ENCODE data around the gene NDUFC1.
"Not testable (repeated sequence)": the region's sequence is repeated elsewhere in the genome, so short reads cannot be mapped to it uniquely, and the experiment has no call there.

Gene NDUFC1

DNA sequence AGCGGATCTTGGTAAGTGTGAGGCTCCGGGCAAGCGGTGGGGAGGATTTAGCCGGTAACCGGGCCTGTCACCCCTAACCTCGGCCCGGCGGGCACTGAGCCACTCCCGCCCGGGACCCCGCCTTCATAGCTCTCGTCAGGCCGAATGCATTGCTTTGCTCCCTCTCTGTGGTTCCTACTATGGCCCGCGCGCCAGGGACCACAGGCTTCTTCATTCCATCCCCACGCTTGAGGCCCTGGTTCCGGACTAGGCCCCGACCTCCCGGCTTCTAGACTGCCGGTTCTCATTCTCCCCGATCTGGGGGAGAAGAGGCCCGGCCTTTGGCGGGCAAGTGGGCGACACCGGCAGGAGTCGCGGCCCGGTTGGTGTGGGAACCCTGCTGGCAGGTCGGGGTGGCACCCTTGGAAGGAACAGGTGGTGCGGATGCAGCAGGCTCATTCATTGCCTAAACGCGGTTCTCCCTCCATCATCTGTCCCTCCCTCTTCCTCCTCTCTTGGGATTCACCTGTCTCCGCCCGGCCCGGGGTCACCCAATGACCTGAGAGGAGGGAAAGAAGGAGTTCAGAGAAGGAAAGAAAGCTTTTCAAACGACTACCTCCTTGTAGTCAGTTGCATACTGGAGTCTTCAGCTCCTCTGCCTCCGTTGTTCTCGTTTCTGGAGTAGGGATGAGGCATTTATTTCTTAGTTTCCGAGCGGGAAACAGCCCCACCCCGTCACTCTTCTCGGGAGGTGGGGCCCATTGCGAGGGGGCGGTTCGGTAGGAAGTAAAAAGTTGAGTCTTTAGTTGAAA lies at the start of gene NDUFC1:
Gene NDUFC1, minus strand, starts transcription at position 657 of the 791 bp plus-strand sequence. CDS start 6,679 bp downstream, outside the sequence.
- peak; percentile 42 to 46 for DNase-seq

DNA sequence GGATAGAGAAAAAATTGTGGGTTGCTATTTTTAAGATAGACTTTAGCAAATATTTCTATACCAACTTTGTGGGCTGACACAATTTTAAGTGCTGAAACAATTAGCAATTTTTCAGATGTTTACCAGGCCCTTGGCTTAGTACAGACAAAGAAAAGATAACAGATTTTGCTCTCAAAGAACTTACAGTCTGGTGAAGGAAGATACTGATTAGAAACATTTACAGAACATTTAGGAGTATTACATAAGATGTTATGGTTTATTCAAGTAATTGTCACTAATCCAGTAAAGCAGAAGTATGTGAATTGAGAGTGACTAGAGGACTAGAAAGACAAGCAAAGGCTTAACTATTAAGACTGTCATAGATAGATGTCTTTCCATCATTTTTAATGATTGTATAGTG lies 35.3 kb upstream of the NDUFC1 start:
- no peak for DNase-seq

DNA sequence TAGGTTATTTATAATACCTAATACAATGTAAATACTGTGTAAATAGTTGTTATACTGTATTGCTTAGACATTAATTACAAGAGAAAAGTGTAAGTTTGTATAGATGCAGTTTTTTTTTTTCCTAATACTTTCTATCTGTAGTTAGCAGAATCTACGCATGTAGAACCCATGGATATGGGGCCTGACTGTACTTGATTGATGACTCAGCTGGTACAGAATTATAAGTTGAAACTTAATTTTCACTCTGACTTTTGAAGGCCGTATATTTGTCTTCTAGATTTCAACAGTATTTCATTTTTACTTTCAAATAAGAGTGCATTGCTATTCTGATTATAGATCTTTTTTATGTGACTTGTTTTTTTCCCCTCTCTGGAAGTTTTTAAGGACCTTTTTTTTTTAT lies 30.8 kb upstream of the NDUFC1 start:
- DNase-seq, result no peak

DNA sequence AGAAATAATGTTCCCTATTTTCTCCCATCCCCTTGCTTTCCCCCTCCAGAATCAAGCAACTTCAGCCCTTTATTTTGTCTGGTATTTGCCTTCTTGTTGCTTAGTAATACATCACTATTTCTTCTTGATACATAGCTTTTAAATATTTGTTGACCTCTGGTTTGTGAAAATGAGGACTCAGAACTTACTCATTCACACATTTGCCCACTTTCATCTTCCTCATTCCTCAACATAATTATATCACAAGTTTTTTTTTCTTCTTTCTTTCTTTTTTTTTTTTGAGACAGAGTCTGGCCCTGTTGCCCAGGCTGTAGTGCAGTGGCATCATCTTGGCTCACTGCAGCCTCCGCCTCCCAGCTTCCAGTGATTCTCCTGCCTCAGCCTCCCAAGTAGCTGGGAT lies 28.9 kb upstream of the NDUFC1 start:
- no peak for DNase-seq

DNA sequence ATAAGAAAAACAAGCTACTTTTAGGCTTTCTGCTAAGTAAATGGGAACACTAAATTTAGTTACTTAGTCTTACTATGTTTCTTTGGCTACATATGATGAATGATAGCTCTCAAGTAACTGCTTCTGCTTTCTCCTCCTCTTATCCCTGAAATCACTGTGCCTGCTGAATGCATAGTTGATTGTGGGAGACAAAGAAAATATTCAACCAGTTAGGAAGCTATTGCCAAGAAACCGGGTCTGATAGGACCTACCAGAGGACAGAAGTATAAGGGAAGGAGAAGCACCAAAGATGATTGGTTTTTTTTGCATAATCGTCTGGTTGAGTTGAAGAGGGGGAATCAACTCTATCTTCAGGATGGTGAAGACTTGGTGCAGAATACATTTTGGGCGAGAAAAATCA lies 28.0 kb upstream of the NDUFC1 start:
- no peak for DNase-seq

DNA sequence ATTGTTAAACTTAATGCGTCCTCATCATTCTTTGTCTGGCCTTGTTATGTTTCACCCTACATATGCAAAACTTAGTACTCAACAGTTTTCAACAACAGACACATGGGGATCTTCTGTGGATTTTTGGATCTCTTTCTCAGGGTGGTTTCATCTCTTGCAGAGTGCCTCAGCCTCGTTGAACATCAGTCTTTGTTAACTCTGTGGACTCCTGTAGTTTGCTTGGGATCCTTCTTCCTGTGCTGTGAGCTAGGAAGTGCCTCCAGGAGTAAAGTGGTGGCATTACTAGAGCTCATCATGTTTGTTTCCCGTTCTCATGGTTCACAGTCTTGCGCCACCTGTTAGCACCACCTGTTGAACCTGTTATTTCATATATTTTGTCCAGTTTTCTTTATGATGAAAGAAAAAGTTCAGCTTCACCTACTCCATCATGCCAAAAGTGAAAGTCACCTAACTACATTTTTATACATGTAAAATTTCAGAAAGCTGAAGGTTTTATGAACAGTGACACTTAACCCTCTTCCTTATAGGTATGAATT lies 27.5 kb upstream of the NDUFC1 start:
- DNase-seq, result no peak

DNA sequence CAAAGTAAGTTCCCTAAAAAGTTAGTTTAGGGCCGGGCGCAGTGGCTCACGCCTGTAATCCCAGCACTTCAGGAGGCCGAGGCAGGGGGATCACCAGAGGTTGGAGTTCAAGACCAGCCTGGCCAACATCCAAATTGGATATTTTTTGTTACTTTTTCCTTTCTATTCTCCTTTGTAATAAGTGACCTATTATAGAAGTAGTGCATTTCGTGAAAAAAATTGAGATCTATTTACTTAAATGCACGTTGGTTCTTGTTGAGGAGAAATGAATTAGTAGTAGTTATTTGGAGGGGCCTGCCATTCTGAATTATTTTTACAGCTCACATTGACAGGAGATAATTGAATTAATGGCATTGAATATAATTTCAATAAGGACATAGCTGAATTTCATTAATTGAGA lies 22.3 kb upstream of the NDUFC1 start:
- no peak for DNase-seq

DNA sequence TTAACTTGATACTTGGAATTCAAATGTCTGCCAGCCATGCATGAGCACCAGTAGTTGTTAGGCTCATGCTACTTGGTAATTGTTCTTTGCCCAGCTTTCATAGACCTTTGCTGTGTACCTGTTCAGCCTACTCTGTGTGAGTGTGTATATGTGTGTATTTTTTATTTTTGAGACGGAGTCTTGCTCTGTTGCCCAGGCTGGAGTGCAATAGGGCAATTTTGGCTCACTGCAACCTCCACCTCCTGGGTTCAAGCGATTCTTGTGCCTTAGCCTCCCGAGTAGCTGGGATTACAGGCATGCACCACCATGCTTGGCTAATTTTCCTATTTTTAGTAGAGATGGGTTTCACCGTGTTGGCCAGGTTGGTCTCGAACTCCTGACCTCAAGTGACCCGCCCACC lies 20.3 kb upstream of the NDUFC1 start:
- not testable (repeated sequence) for DNase-seq

DNA sequence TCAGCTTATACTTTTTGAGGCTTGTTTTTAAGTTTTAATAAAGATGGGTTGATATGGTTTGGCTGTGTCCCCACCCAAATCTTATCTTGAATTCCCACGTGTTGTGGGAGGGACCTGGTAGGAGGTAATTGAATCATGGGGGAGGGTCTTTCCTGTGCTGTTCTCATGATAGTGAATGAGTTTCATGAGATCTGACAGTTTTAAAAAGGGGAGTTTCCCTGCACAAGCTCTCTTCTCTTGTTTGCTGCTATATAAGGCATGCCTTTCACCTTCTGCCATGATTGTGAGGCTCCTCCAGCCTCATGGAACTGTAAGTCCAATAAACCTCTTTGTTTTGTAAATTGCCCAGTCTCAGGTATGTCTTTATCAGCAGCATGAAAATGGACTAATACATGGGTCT lies 19.8 kb upstream of the NDUFC1 start:
- DNase-seq, result not testable (repeated sequence)

DNA sequence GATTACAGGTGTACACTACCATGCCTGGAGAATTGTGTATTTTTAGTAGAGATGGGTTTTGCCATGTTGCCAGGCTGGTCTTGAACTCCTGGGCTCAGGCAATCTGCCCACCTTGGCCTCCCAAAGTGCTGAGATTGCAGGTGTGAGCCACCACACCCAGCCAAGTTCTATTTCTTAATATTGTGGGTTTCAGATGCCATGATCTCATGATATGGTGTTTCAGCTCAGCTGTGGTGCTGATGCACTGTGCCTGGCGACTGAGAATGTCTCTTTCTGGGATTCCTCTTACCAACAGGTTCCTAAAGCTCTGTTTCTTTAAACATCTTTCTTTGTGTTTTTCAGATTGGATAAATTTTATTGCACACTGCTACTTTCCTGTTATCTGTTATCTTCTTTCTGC lies 17.3 kb upstream of the NDUFC1 start:
- DNase-seq, result no peak

DNA sequence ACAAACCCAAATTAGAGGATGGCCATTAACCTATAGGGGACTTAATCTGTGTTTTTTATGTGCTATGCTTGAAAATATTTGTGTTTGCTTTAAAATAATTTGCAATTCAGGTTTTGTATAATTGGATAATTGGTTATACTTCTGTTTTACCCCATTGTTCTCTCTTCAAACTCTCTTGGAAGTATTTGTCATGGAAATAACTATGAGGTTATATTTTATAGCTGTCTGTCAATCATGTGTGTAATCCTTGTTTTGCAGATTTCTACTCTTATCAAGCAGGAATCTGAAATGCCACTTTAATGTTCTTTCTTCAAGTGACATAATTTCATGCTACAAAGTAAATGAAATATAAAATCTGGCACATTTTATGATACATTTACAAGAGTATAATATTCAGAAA lies 15.4 kb upstream of the NDUFC1 start:
- no peak for DNase-seq

DNA sequence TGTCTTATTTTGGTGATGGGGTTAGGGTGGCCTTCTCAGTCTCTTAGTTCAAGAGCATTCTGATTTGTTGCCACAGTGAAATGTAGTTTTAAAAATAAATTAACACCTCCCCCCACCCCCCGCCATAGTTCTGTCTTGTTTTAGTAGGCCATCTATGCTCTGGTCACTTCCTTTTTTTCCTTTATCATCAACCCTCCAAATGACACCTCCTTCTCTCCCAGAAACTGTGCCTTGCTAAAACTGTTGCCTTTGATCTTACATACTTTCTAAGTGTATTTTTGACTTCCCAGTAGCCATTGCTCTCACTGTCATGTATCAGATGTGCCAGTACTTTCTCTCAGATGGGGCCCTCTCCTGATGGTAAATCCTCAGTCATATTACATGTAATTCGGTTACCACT lies 14.5 kb upstream of the NDUFC1 start:
- no peak for DNase-seq

DNA sequence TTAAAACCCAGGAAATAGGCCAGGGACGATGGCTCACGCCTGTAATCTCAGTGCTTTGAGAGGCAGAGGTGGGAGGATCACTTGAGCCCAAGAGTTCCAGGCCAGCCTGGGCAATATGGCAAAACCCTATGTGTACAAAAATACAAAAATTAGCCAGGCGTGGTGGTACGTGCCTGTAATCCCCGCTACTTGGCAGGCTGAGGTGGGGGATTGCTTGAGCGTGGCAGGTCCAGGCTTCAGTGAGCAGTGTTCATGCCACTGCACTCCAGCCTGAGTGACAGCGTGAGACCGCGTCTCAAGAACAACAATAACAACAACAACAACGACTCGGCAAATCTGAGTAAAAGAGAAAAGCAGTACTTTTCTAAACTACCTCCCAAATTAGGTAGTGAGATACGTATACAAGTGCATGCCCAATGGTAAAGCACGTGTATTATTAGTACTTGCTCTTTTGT lies 13.0 kb upstream of the NDUFC1 start:
- DNase-seq, result no peak

DNA sequence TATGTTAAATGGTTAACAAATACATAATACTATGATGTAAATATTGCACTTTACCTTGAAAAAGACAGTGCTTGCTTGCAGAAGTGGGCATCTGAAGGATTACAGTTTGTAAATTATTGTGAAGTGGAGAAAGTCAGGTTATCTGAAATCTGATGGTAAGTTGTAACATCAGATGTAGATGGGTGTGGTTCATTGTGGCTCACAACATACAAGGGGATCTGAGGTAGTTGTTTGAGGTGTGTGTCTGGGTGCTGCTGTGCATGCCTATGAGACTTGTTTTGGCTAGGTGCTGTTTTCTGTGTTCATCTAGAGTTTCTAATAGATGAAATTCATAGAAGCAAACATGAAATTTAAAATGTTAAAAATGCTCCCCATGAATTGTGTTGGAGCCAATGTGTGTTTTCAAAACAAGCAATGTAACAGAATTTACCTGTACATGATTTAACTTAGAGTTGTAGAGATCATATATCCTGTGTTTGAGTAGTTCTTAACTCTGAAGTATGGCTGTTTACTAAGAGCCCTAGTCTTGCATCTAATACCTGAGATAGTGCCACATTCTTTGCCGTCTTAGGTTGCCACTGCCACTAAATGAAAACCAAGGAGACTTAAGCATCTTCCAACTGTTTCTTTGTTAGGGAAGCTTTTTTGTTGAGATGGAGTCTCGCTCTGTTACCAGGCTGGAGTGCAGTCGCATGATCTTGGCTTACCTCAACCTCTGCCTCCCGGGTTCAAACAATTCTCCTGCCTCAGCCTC lies 11.9 kb upstream of the NDUFC1 start:
- no peak for DNase-seq

DNA sequence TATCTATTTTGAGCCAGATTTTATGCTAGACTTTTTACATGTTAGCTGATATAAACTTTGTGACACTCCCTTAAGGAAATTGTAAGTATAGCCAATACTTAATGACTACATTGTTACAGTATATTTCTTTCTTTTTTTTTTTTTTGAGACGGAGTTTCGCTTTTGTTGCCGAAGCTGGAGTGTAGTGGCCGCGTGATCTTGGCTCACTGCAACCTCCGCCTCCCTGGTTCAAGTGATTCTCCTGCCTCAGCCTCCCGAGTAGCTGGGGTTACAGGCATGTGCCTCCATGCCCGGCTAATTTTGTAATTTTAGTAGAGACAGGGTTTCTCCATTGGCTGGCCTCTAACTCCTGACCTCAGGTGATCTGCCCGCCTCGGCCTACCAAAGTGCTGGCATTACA lies 11.1 kb upstream of the NDUFC1 start:
- DNase-seq, result not testable (repeated sequence)

DNA sequence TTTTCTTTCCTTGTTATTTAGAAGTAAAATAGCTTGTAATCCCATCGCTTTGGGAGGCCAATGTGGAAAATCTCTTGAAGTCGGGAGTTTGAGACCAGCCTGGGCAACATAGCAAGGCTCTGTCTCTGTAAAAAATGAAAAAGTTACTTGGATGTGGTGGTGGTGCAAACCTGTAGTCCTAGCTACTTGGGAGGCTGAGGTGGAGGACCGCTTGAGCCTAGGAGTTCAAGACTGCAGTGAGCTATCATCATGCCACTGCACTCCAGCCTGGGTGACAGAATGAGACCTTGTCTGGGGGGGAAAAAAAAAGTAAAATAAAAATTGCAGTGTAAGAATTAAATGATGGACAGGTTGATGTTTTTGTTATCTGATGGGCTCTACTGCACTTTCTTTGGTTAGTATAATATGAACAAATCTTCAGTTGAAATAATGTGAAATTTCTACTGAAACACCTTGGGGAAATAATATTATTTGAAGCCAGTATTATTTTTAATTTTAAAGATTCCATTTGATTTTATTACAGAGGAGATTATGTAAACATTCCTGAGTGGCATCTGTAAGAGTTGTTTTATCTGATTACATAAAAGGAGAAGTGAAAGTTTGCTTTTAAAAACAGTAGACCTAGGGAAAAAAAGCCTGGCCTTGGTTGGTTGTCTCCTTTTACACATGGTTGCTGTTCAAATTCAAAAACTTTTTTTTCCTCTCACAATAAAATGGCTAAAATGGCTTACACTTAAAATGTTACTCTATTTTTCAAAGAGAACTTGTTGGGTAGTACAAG lies 10.5 kb upstream of the NDUFC1 start:
- DNase-seq, result no peak

DNA sequence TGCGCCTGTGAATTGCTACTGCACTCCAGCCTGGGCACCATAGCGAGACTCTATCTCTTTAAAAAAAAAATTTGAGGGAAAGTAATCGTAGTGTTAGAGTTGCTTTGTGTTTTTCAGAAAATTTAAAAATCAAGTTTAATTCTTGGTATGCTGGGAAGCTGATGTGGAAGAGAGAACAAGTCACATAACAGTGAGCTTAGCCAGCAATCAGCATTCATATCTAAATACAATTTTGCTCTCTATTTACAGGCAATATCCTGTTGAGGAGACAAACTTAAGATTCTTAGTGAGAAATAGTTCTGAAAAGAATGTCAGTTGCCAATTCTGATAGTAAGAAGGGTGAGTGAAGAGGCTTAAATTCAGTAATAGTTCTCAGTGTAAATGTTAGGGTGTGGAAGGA lies 9.6 kb upstream of the NDUFC1 start:
- DNase-seq, result no peak

DNA sequence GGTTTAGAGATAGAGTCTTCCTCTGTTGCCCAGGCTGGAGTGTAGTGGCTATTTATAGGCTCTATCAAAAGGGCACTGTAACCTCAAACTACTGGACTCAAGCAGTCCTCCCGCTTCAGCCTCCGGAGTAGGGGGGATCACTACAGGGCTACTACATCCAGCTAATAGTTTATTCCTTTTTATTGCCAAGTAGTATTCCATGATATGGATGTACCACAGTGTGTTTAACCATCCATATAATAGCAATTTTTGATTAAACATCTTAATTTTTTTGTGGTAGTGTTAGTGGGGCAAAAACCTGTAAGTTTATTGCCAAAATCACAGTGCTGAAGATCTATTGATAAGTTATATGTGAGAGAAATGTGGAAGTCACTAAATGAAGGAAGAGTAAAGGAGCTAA lies 2.6 kb upstream of the NDUFC1 start:
- no peak for DNase-seq

DNA sequence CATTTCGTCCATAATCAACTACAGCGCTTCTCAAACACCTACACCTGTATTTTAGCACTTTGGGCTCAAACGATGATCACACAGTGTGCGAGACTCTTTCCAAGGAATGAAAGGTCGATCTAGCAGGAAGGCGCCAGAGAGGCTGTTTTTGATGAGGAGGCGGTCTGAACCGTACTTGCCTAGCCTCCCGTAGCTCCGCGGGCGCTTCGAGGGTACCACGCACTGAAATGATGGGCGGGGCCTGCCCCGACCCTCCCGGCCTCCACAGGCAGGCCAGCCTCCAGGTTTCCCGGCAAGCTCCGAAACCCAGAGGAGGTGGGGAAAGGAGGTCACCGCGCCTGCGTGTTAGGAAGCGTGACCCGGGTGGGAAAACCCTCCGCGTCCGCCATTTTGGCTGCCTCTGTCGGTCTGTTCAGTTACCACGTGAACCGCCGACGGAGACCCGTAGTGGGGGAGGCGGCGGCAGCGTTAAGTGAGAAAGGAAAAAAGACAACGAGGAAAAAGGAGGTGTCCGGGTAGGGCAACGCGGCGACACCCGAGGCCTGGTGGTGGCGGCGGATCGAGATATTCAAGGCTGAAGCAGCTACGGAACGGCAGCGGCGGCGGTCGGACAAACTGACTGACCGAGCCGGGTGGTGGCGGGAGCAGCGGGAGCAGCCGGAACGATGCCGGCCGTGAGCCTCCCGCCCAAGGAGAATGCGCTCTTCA lies 1.0 kb downstream of the NDUFC1 start, which contains the start of gene NAA15:
Gene NAA15, plus strand, starts transcription at position 393 of the 708 bp plus-strand sequence. Its CDS starts 273 bp downstream, at position 666.
- DNase-seq, result peak; percentile 95

DNA sequence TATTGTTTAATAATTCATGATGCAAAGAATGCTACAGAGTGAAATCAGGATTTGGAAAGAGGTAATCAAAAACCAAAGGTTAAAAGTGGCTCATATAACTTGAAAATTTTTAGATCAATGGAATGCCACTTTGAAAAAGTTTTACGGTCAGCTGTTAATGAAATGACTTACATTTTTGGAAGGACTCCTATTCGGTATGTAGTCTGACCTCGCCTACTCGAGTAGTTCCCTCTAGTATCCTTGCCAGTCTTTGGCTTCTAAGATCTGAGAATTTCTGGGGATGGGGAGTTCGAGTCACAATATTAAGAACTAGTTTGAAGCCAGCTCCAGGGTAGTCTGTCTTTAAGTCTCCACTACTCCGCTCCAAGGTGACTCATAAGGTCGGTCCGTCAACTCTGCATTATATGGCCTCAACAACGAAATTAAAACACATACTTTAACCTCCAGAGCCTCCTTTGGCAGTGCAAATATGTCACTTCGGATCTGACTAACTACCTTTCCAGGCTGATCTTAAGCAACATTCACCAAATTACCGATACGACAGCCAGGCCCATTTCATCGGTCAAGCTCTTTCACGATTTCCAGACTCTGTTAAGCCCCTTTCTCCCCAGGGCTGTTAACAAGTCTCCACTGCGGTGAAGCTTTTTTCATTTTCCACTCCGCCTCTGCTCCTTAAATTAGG lies 1.7 kb downstream of the NDUFC1 start:
- peak in 1 of 2 donors; percentile 15 for DNase-seq

DNA sequence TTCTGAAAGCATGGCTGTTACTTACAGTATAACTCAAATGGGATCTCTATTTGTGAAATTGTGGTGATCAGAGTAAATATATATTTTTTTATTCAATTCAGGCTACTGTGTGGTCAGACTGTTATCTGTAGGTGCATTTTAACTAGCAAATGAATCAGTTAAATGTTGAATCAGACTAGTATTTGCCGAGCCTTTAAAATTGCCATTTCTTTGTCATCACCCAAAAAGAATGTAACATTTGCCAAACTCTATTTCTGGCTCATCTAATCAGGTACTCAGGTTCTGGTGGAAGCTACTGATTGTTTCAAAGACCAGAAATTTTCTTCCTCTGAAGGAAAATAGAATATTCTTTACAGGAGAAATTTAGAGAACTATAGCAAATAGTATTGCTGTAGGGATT lies 2.7 kb downstream of the NDUFC1 start:
- DNase-seq, result no peak

DNA sequence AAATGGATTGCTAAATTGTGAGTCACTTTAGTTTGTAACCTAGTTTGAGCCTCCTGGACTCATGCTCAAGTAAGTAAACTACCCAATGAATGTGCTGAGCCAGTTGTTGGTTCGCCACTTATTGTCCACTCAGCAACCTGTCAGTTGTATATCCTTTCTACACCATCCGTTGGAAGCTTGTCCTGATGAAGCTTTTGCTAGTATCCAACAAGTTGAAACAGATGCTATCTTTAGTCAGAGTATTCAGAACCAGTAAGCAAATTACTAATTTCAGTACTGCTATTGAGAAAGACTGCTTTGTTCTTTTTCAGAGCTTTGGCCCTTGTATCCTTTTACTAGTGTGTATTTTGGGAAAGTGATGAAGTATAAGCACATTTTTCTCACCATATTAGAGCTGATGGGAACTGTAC lies 5.3 kb downstream of the NDUFC1 start:
- no peak for DNase-seq
